PFSK-1 (cell line): Measurements from ENCODE around the gene ATP6V0B.

Experiments
- FOXP2 ChIP-seq: optimal IDR thresholded peaks from 2 replicates; pipeline ENCODE3; 2011; ENCODE audit warnings: borderline replicate concordance, control low read depth, inconsistent platforms; ENCODE audit not compliant: insufficient read depth; ENCODE audit errors: extremely low read length, extremely low read depth
- POLR2AphosphoS5 ChIP-seq: IDR thresholded peaks from 2 replicates; pipeline ENCODE4 v1.6.1; 2012; ENCODE audit warnings: low read depth, mild to moderate bottlenecking, control low read depth, low read length, moderate library complexity
- REST ChIP-seq, 2 experiments: IDR thresholded peaks; 2 replicates each; pipeline versions ENCODE4 v1.6.1 to v1.8.0; 2011 to 2012; ENCODE audit warnings: low read depth in 2 of 2, low read length in 2 of 2, control low read depth in 1 of 2, inconsistent platforms in 1 of 2, mild to moderate bottlenecking in 1 of 2, moderate library complexity in 1 of 2; ENCODE audit not compliant: insufficient read depth in 1 of 2
- SIN3A ChIP-seq: IDR thresholded peaks from 2 replicates; pipeline ENCODE4 v1.6.1; 2012; ENCODE audit warnings: mild to moderate bottlenecking, low read length, moderate library complexity, borderline replicate concordance; ENCODE audit not compliant: insufficient read depth
- TAF1 ChIP-seq: IDR thresholded peaks from 2 replicates; pipeline ENCODE4 v1.6.1; 2012; ENCODE audit warnings: low read length, control low read depth, borderline replicate concordance; ENCODE audit not compliant: insufficient read depth

Gene ATP6V0B

GRCh38 chr1:43963006-43963405, 11.8 kb upstream of the ATP6V0B start:
- TF ChIP-seq TAF1, result no peak

GRCh38 chr1:43963890-43964289, 10.9 kb upstream of the ATP6V0B start:
- no peak for TF ChIP-seq FOXP2
- no peak for TF ChIP-seq SIN3A
- no peak for TF ChIP-seq REST (IDR thresholded peaks at IDR 0.05; ENCODE audit: insufficient read depth in 1 of 2, low read depth in 2 of 2, low read length in 2 of 2)
- TF ChIP-seq POLR2AphosphoS5, result no peak
- TF ChIP-seq TAF1, result no peak

DNA sequence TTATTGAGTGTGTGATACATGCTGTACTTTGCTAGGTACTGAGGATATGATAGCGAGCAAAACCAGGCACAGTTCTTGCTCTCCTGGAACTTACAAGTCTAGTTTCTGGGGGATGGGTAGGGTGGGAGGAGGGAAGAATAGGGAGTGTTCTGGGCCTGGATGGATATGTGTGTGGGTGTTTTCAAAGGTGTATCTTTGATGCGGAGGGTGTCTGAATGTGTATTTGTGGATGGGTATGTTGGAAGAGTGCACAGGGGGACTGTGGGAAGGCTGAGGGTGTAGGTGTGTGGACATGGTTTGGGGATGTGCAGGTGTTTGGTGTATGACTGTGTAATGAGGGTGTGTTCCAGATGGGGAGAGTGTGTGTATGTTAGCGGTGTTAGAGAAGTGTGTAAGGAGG, 9.4 kb upstream of the ATP6V0B start:
- no peak for TF ChIP-seq SIN3A
- no peak for TF ChIP-seq REST (IDR thresholded peaks at IDR 0.05; ENCODE audit: insufficient read depth in 1 of 2, low read depth in 2 of 2, low read length in 2 of 2)
- no peak for TF ChIP-seq POLR2AphosphoS5
- TF ChIP-seq FOXP2, result no peak
- TF ChIP-seq TAF1, result no peak

DNA sequence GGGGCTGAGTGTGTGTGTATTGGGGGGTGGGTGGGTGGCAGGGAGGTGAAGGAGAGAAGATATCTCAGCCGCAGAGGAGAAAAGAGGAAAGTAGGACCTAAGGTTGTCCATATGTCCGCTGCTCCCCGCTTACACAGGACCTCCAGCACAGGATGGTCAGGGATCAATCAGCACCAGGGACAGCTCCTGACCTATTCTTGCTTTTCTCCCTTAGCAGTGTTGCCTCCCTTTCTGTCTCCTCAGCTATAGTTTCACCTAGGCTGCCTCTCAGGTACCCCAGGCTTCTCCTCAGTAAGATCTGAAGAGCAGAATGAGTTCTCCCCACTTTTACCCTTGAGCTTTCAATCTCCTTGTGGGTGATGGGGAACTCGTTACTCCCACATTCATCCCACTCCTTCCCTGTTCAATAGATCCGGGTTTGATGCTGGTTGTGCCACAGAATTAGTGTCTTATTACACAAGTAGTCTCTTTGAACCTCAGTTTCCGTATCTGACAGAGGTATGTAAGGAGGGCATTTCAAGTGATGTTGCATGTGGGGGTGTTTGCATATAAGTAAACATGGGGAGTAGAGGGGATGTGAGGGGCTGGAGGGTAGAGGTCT, 6.3 kb upstream of the ATP6V0B start:
- TF ChIP-seq SIN3A (no peak), TAF1 (no peak), FOXP2 (no peak), REST (IDR thresholded peaks at IDR 0.05; ENCODE audit: insufficient read depth in 1 of 2, low read depth in 2 of 2, low read length in 2 of 2) (peak; percentile 94 to 97), POLR2AphosphoS5 (no peak)

GRCh38 chr1:43969416-43969745, 5.4 kb upstream of the ATP6V0B start:
- TF ChIP-seq TAF1 (no peak), REST (IDR thresholded peaks at IDR 0.05; ENCODE audit: insufficient read depth in 1 of 2, low read depth in 2 of 2, low read length in 2 of 2) (no peak; a peak in 1 of 4 replicates), SIN3A (no peak), FOXP2 (no peak), POLR2AphosphoS5 (no peak)
